Calu3 (cell line): ENCODE data around the gene MAML3. TPM values are rescaled to one million over a fixed set of nuclear protein-coding genes. Genes with fewer than 3 reads are reported as not detected.

ENCODE experiments used
- BruUV-seq: library from RNA; stranded (reverse); fragments of 400-500 nt; replicated peaks from 2 replicates; lab custom pipeline; 2021; lab: Mats Ljungman, UMichigan
- CTCF ChIA-PET: fragments of 300-600 bp; sonication (Branson Sonifier 250); formaldehyde crosslinking; loops from one replicate; lab custom pipeline; 2022; ENCODE audit warnings: antibody characterized with exemption; lab: Charles Lee
- DNase-seq: peaks from one replicate; pipeline ENCODE4 v3.0.0; 2022
- H3K27ac Mint-ChIP-seq: one replicate; pipeline ENCODE4 v1.8.0; 2022; ENCODE audit warnings: mixed read lengths; ENCODE audit not compliant: unreplicated experiment
- H3K27me3 Mint-ChIP-seq: one replicate; pipeline ENCODE4 v1.8.0; 2022; ENCODE audit warnings: mixed read lengths; ENCODE audit not compliant: unreplicated experiment
- H3K36me3 Mint-ChIP-seq: one replicate; pipeline ENCODE4 v1.8.0; 2022; ENCODE audit warnings: mild to moderate bottlenecking, moderate library complexity, mixed read lengths; ENCODE audit not compliant: insufficient read depth, unreplicated experiment
- H3K4me1 Mint-ChIP-seq: one replicate; pipeline ENCODE4 v1.8.0; 2022; ENCODE audit warnings: mild to moderate bottlenecking, low read depth, mixed read lengths; ENCODE audit not compliant: unreplicated experiment
- H3K4me3 Mint-ChIP-seq: one replicate; pipeline ENCODE4 v1.8.0; 2022; ENCODE audit warnings: mild to moderate bottlenecking, low read depth, moderate library complexity, mixed read lengths; ENCODE audit not compliant: unreplicated experiment
- H3K9me3 Mint-ChIP-seq: one replicate; pipeline ENCODE4 v1.8.0; 2022; ENCODE audit warnings: low read depth, mixed read lengths; ENCODE audit not compliant: unreplicated experiment
- CTCF ChIP-seq: fragments of 200-600 bp; IDR thresholded peaks from one replicate; pipeline ENCODE4 v1.8.0; 2022; ENCODE audit warnings: antibody characterized with exemption; ENCODE audit not compliant: unreplicated experiment
- intact Hi-C: fragments of 100-400 bp; cut with micrococcal nuclease; formaldehyde crosslinking; loops from one replicate; pipeline ENCODE4 v1.10.0; 2022; ENCODE audit not compliant: unreplicated experiment
- total RNA-seq: library from RNA; stranded (reverse); gene quantifications from 2 replicates; pipeline ENCODE4 v1.2.3, GENCODE V29; 2022

MAML3 gene
- total RNA-seq, 1 experiment from 2014 or later: 4.0 TPM

DNA sequence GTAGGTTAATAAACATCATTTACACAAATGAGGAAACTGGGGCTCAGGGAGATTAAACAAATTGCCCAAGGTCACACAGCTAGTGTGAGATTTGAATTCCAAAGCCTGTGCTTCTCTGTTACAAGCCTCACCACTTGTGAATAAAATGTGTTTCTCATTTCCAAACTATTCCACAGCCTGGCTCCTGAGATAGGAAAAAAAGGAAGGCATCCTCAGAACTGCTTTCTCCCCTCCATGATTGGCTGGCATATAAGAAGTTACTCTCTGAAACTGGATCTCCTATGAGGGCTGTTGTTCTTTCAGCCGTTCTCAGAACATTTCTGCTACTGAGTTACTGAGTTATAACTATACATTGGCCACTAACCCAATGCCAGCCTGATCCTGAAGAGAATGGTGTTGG lies 237.9 kb downstream of the MAML3 start:
- no peak overlapping the region for H3K27ac Mint-ChIP-seq
- no TSS peak for BruUV-seq
- H3K36me3 Mint-ChIP-seq: no peaks in the 10 kb centered on the region
- H3K4me3 Mint-ChIP-seq: no peak overlapping the region
- intact Hi-C loops: no loop called here
- no peak for TF ChIP-seq CTCF
- DNase-seq: no peak
- H3K27me3 Mint-ChIP-seq: no peaks in the 10 kb centered on the region
- peaks cover 19% of the 10 kb centered on the region for H3K4me1 Mint-ChIP-seq
- CTCF ChIA-PET: no interaction called here
- no peaks in the 10 kb centered on the region for H3K9me3 Mint-ChIP-seq

DNA sequence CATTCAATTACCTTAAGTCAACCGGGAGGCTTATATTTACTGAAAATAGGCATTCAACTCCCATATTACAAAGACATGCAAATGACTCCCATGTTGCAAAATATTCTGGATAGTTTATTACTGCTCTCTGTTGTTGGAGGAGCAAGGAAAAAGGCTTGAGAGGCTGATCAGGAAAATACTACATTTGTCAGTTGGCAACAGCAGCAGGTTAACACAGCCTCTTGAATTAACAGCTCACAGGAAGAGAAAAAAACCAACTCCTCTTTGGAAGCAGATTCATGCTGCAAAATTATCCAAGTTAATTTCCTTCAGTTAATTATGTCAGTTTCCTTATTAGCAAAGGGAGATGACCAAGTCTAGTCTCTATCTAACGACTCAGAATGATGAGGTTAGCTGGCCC lies 238.9 kb downstream of the MAML3 start:
- CTCF ChIA-PET: no interaction called here

GRCh38 chr4:139913995-139914598 lies 239.9 kb downstream of the MAML3 start:
- no TSS peak for BruUV-seq
- Mint-ChIP-seq H3K4me1 (no peaks in the 10 kb centered on the region), H3K4me3 (no peak overlapping the region), H3K27me3 (no peaks in the 10 kb centered on the region), H3K9me3 (no peaks in the 10 kb centered on the region), H3K36me3 (no peaks in the 10 kb centered on the region), H3K27ac (no peak overlapping the region)
- no peak for TF ChIP-seq CTCF
- DNase-seq: no peak
- CTCF ChIA-PET: no interaction called here
- intact Hi-C loops: no loop called here

More for the DNA sequence above, 238.9 kb downstream of the MAML3 start:
- no peaks in the 10 kb centered on the region for H3K27me3 Mint-ChIP-seq
- H3K4me1 Mint-ChIP-seq: peaks cover 9% of the 10 kb centered on the region
- H3K36me3 Mint-ChIP-seq: no peaks in the 10 kb centered on the region
- no peak overlapping the region for H3K27ac Mint-ChIP-seq
- TF ChIP-seq CTCF: no peak
- intact Hi-C loops: no loop called here
- BruUV-seq: no TSS peak
- DNase-seq: no peak
- H3K9me3 Mint-ChIP-seq: no peaks in the 10 kb centered on the region
- no peak overlapping the region for H3K4me3 Mint-ChIP-seq

GRCh38 chr4:139913398-139913990 lies 240.5 kb downstream of the MAML3 start:
- H3K36me3 Mint-ChIP-seq: no peaks in the 10 kb centered on the region
- no peak overlapping the region for H3K27ac Mint-ChIP-seq
- H3K27me3 Mint-ChIP-seq: no peaks in the 10 kb centered on the region
- CTCF ChIA-PET: no interaction called here
- no peak overlapping the region for H3K4me3 Mint-ChIP-seq
- no peak for TF ChIP-seq CTCF
- no TSS peak for BruUV-seq
- H3K4me1 Mint-ChIP-seq: no peaks in the 10 kb centered on the region
- DNase-seq: no peak
- intact Hi-C loops: no loop called here
- H3K9me3 Mint-ChIP-seq: no peaks in the 10 kb centered on the region
